Measurements from ENCODE around the gene AKAP13.

DNA sequence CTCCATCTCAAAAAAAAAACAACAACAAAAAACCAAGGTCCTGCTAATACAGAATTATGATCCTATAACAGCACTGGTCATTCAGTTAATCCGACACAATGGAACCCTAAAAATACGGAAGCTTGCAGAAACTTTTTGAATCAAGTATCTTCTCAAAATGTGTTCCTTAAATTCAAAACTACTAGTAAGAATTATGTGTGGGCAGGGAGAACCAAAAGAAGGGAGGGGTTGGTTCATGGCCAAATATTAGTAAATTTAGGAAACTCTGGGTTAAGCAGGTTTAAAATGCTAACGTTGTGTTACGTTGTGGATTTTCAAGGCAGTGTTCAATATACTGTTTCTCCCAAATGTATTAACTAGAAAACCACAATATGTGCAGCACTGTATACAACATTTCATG lies 298.8 kb downstream of the AKAP13 start:
- TF ChIP-seq POLR2A (IDR thresholded peaks at IDR 0.05): no peak
- TF ChIP-seq, protein P1, sequence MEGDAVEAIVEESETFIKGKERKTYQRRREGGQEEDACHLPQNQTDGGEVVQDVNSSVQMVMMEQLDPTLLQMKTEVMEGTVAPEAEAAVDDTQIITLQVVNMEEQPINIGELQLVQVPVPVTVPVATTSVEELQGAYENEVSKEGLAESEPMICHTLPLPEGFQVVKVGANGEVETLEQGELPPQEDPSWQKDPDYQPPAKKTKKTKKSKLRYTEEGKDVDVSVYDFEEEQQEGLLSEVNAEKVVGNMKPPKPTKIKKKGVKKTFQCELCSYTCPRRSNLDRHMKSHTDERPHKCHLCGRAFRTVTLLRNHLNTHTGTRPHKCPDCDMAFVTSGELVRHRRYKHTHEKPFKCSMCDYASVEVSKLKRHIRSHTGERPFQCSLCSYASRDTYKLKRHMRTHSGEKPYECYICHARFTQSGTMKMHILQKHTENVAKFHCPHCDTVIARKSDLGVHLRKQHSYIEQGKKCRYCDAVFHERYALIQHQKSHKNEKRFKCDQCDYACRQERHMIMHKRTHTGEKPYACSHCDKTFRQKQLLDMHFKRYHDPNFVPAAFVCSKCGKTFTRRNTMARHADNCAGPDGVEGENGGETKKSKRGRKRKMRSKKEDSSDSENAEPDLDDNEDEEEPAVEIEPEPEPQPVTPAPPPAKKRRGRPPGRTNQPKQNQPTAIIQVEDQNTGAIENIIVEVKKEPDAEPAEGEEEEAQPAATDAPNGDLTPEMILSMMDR (IDR thresholded peaks at IDR 0.05): no peak

Measured in ovary (tissue), 3 donors.